ENCODE measurements around the gene PPP1R12C.

Gene PPP1R12C

GRCh38 chr19:55086730-55087541 is 30.5 kb downstream of the PPP1R12C start:
- Histone ChIP-seq H3K36me3 (ENCODE audit: insufficient read depth, low read length) (peaks cover 10% of the 10 kb centered on the region), H3K27me3 (ENCODE audit: insufficient read depth, low read length) (peaks cover 7% of the 10 kb centered on the region), H3K4me1 (ENCODE audit: insufficient read depth, low read length) (peaks cover 26% of the 10 kb centered on the region), H3K4me3 (ENCODE audit: low read length) (peak overlapping the region; percentile 66), H3K9me3 (ENCODE audit: low read length) (peaks cover 1% of the 10 kb centered on the region), H2AFZ (ENCODE audit: low read depth, low read length) (peak overlapping the region; percentile 74)

- Histone ChIP-seq H2AFZ (ENCODE audit: low read depth, low read length) (peak overlapping the region; percentile 74), H3K9me3 (ENCODE audit: low read length) (peaks cover 5% of the 10 kb centered on the region), H3K27me3 (ENCODE audit: insufficient read depth, low read length) (peaks cover 12% of the 10 kb centered on the region), H3K4me3 (ENCODE audit: low read length) (peak overlapping the region; percentile 66), H3K36me3 (ENCODE audit: insufficient read depth, low read length) (peaks cover 10% of the 10 kb centered on the region), H3K4me1 (ENCODE audit: insufficient read depth, low read length) (peaks cover 26% of the 10 kb centered on the region)
These were observed 31.3 kb downstream of the PPP1R12C start for GRCh38 chr19:55085923-55086715.

- Histone ChIP-seq H3K4me1 (ENCODE audit: insufficient read depth, low read length) (peaks cover 30% of the 10 kb centered on the region), H3K36me3 (ENCODE audit: insufficient read depth, low read length) (no peaks in the 10 kb centered on the region), H3K27me3 (ENCODE audit: insufficient read depth, low read length) (peaks cover 27% of the 10 kb centered on the region), H2AFZ (ENCODE audit: low read depth, low read length) (no peak overlapping the region), H3K9me3 (ENCODE audit: low read length) (peaks cover 5% of the 10 kb centered on the region), H3K4me3 (ENCODE audit: low read length) (no peak overlapping the region)
These were observed 33.0 kb downstream of the PPP1R12C start for GRCh38 chr19:55084416-55084815.

- Histone ChIP-seq H3K27me3 (ENCODE audit: insufficient read depth, low read length) (peaks cover 29% of the 10 kb centered on the region), H3K4me1 (ENCODE audit: insufficient read depth, low read length) (peaks cover 24% of the 10 kb centered on the region), H3K9me3 (ENCODE audit: low read length) (peaks cover 5% of the 10 kb centered on the region), H3K36me3 (ENCODE audit: insufficient read depth, low read length) (no peaks in the 10 kb centered on the region), H3K4me3 (ENCODE audit: low read length) (no peak overlapping the region), H2AFZ (ENCODE audit: low read depth, low read length) (no peak overlapping the region)
These were observed 34.2 kb downstream of the PPP1R12C start for GRCh38 chr19:55083004-55083850.

GRCh38 chr19:55082020-55082851 is 35.2 kb downstream of the PPP1R12C start:
- Histone ChIP-seq H3K4me1 (ENCODE audit: insufficient read depth, low read length) (peaks cover 16% of the 10 kb centered on the region), H3K36me3 (ENCODE audit: insufficient read depth, low read length) (no peaks in the 10 kb centered on the region), H3K27me3 (ENCODE audit: insufficient read depth, low read length) (peaks cover 30% of the 10 kb centered on the region), H3K9me3 (ENCODE audit: low read length) (peaks cover 5% of the 10 kb centered on the region), H2AFZ (ENCODE audit: low read depth, low read length) (no peak overlapping the region), H3K4me3 (ENCODE audit: low read length) (no peak overlapping the region)

GRCh38 chr19:55081770-55082019 is 35.7 kb downstream of the PPP1R12C start:
- no peak overlapping the region for H3K4me3 ChIP-seq (ENCODE audit: low read length)
- H2AFZ ChIP-seq (ENCODE audit: low read depth, low read length): no peak overlapping the region
- peaks cover 16% of the 10 kb centered on the region for H3K4me1 ChIP-seq (ENCODE audit: insufficient read depth, low read length)
- peaks cover 5% of the 10 kb centered on the region for H3K9me3 ChIP-seq (ENCODE audit: low read length)
- peaks cover 36% of the 10 kb centered on the region for H3K27me3 ChIP-seq (ENCODE audit: insufficient read depth, low read length)
- H3K36me3 ChIP-seq (ENCODE audit: insufficient read depth, low read length): no peaks in the 10 kb centered on the region

GRCh38 chr19:55080968-55081769 is 36.3 kb downstream of the PPP1R12C start:
- Histone ChIP-seq H3K4me3 (ENCODE audit: low read length) (peak overlapping the region; percentile 39), H3K27me3 (ENCODE audit: insufficient read depth, low read length) (peaks cover 40% of the 10 kb centered on the region), H3K9me3 (ENCODE audit: low read length) (peaks cover 5% of the 10 kb centered on the region), H3K36me3 (ENCODE audit: insufficient read depth, low read length) (no peaks in the 10 kb centered on the region), H3K4me1 (ENCODE audit: insufficient read depth, low read length) (peaks cover 15% of the 10 kb centered on the region), H2AFZ (ENCODE audit: low read depth, low read length) (peak overlapping the region; percentile 44)

- H2AFZ ChIP-seq (ENCODE audit: low read depth, low read length): no peak overlapping the region
- H3K9me3 ChIP-seq (ENCODE audit: low read length): peaks cover 5% of the 10 kb centered on the region
- no peaks in the 10 kb centered on the region for H3K36me3 ChIP-seq (ENCODE audit: insufficient read depth, low read length)
- H3K27me3 ChIP-seq (ENCODE audit: insufficient read depth, low read length): peaks cover 48% of the 10 kb centered on the region
- peaks cover 8% of the 10 kb centered on the region for H3K4me1 ChIP-seq (ENCODE audit: insufficient read depth, low read length)
- no peak overlapping the region for H3K4me3 ChIP-seq (ENCODE audit: low read length)
These were observed 37.1 kb downstream of the PPP1R12C start for GRCh38 chr19:55080121-55080967.

- H3K27me3 ChIP-seq (ENCODE audit: insufficient read depth, low read length): peaks cover 53% of the 10 kb centered on the region
These were observed 37.9 kb downstream of the PPP1R12C start for GRCh38 chr19:55079400-55080038.

GRCh38 chr19:55078996-55079395 is 38.4 kb downstream of the PPP1R12C start:
- Histone ChIP-seq H3K4me1 (ENCODE audit: insufficient read depth, low read length) (peaks cover 5% of the 10 kb centered on the region), H3K9me3 (ENCODE audit: low read length) (peaks cover 7% of the 10 kb centered on the region), H2AFZ (ENCODE audit: low read depth, low read length) (no peak overlapping the region), H3K4me3 (ENCODE audit: low read length) (no peak overlapping the region), H3K36me3 (ENCODE audit: insufficient read depth, low read length) (no peaks in the 10 kb centered on the region), H3K27me3 (ENCODE audit: insufficient read depth, low read length) (peaks cover 53% of the 10 kb centered on the region)

More at GRCh38 chr19:55079400-55080038, 37.9 kb downstream of the PPP1R12C start:
- Histone ChIP-seq H3K4me3 (ENCODE audit: low read length) (no peak overlapping the region), H3K4me1 (ENCODE audit: insufficient read depth, low read length) (peaks cover 8% of the 10 kb centered on the region), H3K9me3 (ENCODE audit: low read length) (peaks cover 5% of the 10 kb centered on the region), H2AFZ (ENCODE audit: low read depth, low read length) (no peak overlapping the region), H3K36me3 (ENCODE audit: insufficient read depth, low read length) (no peaks in the 10 kb centered on the region)

GRCh38 chr19:55077106-55077505 is 40.3 kb downstream of the PPP1R12C start:
- Histone ChIP-seq H2AFZ (ENCODE audit: low read depth, low read length) (no peak overlapping the region), H3K4me3 (ENCODE audit: low read length) (no peak overlapping the region), H3K4me1 (ENCODE audit: insufficient read depth, low read length) (peaks cover 5% of the 10 kb centered on the region), H3K27me3 (ENCODE audit: insufficient read depth, low read length) (peaks cover 51% of the 10 kb centered on the region), H3K9me3 (ENCODE audit: low read length) (peaks cover 10% of the 10 kb centered on the region), H3K36me3 (ENCODE audit: insufficient read depth, low read length) (no peaks in the 10 kb centered on the region)

Measured in neuron (in vitro differentiated cells).